NCI-H2107 treated with DMSO at 0.1 percent for 48 hours (cell line): Measurements from ENCODE around the gene XIST.
"Not testable (repeated sequence)": the region's sequence is repeated elsewhere in the genome, so short reads cannot be mapped to it uniquely, and the experiment has no call there.

Experiments used
- DNase-seq: peaks from one replicate; lab custom pipeline; 2025; ENCODE audit not compliant: unreplicated experiment; lab: John Stamatoyannopoulos, UW

The XIST gene

DNA sequence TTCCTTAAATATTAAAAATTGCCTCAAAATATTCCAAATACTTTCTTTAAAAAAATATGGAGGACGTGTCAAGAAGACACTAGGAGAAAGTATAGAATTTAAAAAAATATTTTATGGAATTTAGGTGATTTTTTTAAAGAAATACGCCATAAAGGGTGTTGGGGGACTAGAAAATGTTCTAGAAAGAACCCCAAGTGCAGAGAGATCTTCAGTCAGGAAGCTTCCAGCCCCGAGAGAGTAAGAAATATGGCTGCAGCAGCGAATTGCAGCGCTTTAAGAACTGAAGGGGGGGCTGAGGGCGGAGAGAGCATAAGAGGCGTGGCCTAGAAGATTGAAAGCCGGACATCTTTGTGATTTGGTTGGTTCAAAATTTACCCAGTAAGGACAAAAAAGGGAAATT is at the start of gene XIST:
TSS of gene XIST (minus strand) at position 248 of the 400 bp plus-strand sequence.
- no peak for DNase-seq

DNA sequence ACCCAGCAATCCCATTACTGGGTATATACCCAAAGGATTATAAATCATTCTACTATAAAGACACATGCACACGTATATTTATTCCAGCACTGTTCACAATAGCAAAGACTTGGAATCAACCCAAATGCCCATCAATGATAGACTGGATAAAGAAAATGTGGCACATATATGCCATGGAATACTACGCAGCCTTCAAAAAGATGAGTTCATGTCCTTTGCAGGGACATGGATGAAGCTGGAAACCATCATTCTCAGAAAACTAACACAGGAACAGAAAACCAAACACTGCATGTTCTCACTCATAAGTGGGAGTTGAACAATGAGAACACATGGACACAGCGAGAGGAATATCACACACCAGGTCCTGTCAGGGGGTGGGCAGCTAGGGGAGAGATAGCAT is 45.8 kb upstream of the XIST start:
- not testable (repeated sequence) for DNase-seq

DNA sequence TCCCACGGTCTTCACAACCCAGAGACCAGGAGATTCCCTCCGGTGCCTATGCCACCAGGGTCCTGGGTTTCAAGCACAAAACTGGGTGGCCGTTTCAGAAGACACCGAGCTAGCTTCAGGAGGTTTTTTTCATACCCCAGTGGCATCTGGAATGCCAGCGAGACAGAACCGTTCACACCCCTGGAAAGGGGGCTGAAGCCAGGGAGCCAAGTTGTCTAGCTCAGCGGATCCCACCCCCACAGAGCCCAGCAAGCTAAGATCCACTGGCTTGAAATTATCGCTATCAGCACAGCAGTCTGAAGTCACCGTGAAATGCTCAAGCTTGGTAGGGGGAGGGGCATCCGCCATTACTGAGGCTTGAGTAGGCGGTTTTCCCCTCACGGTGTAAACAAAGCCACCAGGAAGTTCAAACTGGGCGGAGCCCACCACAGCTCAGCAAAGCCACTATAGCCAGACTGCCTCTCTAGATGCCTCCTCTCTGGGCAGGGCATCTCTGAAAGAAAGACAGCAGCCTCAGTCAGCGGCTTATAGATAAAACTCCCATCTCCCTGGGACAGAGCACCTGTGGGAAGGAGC is 40.1 kb upstream of the XIST start:
- not testable (repeated sequence) for DNase-seq

DNA sequence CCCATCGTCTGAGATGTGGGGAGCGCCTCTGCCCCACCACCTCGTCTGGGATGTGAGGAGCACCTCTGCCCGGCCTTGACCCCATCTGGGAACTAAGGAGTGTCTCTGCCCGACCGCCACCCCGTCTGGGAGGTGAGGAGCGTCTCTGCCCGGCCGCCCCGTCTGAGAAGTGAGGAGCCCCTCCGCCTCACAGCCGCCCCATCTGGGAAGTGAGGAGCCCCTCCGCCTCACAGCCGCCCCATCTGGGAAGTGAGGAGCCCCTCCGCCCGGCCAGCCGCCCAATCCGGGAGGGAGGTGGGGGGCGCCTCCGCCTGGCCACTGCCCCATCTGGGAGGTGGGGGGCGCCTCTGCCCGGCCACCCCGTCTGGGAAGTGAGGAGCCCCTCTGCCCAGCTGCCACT is 29.7 kb upstream of the XIST start:
- DNase-seq = not testable (repeated sequence)

DNA sequence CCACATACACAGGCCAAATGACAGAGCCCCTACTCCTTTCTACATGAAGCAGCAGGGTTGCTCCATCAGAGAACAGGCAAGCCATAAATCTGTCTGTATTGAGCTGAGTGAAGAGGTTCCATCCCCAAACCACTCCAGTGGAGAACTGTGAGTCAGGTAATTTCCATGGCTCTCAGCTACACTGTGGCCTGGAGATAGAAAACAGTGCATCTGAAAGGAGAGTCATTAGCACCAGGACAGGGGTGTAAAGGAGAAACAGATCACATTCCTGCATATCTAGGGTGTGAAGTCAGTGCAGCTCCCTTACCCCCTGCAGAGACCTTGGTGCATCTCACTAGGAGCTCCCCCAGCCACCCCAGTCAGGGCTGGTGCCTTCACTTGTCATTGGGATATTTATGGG is 25.2 kb upstream of the XIST start:
- no peak for DNase-seq

DNA sequence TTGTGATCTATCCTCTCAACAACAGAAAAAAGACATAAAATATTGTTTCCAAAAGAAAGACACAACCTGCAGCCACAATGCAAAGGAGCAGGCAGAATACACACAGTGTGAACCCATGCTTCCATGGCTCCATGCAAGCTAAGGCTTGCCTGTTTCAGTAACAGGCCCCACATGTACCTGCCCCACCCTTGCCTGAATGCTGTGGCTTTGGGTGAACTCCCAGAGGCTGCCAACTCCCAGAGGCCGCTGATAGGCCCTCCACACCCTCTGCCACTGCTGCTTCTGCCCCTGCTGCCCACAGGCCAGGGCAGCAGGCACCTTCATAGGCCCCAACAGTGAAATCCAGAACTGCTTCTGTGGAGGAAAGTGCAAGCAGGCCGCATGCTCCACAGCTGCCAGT is 24.4 kb upstream of the XIST start:
- DNase-seq = no peak

DNA sequence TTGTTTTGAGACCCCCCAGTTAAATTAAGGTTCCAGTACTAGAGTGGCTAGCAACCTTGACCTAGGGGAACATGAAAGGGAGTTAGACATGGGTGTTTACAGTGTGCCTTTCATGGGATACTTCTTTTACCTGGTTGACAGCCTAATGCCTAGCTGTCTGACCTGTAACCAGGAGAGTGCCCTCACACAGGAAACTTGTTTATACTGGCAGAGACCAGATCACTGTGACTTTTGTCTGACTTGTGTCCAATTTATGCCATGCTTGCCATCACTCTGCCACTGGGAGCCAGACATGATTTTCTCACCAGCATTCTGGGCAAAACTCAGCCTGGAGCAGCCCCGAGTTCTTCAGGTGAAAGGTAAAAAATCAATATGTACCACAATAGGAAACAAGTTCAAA is 16.4 kb upstream of the XIST start:
- no peak for DNase-seq

DNA sequence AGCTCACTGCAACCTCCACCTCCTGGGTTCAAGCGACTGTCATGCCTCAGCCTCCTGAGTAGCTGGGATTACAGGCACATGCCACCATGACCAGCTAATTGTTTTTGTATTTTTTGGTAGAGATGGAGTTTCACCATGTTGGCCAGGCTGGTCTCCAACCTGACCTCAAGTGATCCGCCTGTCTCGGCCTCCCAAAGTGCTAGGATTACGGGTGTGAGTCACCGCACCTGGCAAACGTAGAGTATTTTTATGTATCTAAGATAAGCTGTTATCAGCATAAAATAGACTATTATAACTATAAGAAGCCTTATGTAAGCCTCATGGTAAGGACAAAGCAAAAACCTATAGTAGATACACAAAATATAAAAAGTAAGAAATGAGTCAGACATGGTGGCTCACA is 14.6 kb upstream of the XIST start:
- no peak for DNase-seq

DNA sequence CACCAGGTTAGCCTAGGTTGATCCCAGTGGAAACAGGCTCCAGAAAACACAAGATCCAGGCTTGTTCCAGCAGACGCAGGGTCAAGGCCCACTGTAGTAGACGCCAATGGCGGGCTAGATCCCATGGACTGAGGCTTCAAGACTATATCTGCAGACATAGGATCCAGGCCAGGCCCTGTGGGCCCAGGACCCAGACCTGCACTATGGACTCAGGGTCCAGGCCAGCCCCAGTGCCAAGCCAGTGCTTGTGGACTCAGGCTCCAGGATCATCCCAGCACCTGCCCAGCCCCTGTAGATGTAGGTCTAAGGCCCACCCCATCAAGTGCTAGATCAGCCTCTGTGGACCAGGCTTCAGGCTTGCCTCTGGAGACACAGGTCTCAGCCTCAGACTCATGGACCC is 11.3 kb upstream of the XIST start:
- no peak for DNase-seq

DNA sequence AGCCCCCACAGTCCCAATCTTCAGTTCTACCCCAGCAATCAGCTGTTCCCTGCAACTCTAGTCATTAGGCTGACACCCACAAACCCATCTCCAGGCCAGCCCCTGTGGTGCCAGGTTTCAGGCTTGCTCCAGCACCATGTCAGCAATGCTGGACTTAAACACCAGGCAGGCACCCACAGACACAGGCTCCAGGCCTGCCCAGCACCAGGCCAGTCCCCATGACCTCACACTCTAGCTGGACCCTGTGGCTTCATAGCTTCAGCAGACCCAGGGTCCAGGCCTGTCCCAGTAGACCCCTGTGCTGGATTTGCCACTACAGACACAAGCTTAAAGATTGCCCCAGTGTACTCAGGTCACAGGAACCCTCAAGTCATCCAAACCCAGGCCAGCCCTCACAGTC is 10.8 kb upstream of the XIST start:
- DNase-seq = no peak

DNA sequence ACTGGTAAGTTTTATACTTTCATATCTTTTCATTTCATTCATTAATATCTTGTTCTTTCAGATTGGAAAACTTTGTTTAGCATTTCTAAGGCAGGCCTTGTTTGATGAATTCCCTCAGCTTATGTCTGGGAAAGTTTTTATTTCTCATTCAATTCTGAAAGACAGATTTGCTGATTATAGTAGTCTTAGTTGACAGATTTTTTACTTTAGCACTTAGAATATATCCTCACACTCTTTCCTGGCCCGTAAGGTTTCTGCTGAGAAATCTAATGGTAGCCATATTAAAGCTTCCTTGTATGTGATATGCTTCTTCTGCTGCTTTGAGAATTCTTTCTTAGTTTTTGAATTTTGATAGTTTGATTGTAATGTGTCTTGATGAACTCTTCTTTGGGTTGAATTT is 7.1 kb upstream of the XIST start:
- DNase-seq = no peak

DNA sequence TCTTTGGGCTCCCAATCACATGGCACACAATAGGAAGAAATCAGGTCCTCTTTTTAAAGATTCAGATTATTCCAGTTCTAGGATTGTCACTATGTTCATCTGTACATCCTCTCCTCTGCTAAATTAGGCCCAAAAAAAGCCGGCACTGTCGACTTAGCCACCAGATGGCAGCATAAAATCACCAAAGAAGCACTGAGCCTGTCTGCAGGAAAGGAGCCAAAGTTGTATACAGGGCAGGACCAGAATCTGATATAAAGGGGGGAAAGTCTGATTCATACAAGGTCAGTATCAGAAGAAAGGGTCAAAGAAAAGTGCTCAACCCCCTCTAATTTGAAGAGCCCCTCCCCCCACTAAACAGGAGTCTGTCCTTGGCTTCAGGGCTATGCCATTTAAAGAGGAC is 3.0 kb upstream of the XIST start:
- DNase-seq = peak; percentile 46

DNA sequence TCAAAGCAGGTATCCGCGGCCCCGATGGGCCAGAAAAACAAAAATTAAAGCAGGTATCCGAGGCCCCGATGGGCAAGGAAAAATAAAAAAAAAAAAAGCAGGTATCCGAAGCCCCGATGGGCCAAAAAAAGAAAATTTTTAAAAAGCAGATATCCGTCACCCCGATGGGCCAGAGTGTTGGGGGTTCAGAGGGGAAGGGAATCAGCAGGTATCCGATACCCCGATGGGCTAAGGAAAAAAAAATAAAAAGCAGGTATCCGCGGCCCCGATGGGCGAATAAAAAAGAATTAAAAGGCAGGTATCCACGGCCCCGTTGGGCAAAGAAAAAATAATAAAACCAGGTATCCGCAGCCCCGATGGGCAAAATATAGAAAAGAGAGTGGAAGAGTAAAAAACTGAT is 492 bp downstream of the XIST start:
- no peak for DNase-seq

DNA sequence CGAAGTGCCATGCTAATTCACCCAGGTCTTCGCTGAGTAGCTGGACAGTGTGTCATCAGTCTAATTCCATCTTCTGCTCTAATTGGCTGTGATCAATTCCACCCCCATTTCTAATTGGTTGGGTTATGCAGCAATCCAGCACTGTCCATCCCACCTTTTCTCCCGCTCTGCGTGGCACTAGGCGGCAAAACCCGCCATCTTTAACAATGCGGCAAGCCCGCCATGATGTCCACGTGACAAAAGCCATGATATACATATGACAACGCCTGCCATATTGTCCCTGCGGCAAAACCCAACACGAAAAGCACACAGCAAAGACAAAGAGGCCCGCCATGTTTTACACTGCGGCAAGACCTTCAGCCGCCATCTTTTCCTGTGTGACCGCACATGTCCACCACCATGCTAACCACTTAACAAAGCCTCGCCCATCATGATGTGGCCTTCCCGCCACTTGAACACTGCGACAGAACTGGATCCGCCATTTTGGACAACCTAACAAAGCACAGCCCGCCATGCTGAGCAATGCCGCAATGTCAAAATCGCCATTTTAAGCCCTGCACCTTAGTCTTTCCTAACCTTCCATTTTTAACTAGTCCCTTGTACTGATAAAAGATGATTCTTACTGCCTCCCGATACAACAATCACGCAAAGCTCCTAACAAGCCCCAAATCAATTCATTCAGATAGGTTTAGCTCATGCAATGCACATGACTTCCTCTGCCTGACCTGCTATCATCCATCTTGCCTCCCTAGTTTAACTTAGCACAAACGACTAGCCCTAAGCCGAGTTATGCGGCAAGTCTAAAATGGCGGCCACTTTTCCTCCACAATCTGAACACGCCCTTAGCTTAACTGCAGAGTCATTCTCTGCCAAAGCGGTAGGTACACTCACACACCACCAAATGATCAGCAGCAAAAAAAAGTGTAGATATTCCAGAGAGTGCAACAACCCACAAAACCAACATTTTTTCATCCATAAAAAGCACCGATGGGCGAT is 1.2 kb downstream of the XIST start:
- DNase-seq = no peak

DNA sequence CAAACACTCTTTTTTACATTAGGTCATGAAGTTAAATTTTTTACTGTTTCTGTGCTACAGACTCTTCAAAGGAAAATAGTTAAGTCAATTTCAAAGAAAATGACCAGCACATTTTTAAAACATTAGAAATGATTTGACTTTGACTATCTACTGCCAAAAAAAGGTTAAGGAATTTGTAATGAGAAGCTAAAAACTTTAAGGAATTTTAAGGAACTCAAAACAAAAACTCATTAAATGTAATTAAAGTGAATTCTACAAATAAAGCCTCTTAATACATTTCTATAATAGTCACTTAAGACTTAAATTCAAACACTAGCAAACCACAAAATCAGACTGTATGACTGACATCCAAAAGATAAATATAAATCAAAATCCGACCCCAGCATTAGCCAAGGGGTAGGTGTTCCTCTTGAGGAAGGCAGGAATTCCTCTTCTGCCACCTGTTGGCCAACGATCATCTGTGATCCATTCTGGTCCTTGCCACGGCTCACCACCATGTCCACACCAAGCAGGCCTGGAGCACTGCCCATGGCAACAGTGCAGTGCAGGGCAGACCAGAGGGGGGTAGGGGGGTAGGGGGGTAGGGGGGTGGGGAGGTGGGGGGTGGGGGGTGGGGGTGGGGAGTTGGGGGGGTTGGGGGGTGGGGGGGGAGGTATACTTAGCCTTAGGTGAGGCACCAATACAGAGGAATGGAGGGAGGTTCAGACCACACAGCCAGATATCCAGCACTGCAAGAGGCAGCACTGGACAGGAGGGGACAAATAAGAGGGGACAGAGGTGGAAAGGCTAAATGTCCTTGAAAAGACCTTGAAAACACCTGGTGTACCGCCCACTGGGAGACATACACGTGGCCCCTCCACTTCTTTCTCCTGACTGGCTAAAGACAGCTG is 2.1 kb downstream of the XIST start:
- DNase-seq = no peak

DNA sequence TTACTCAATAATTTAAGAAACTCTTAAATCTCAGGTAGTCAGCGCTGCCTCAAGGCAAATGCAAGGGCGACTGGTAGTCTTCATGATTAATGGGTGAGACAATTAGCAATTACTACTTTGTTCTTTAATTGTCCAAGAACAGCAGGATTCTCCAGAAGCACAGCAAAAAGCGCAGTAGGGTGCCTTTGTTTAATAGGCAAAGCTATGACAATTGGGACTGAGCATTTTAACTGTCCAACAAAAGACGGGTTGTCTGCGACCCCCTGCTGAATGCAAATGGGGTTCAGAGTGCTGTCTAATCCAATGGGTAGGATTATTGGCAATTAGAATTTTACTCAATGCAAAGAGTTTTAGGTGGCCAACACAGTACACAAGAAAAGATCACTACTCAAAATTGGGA is 3.4 kb downstream of the XIST start:
- DNase-seq = no peak

DNA sequence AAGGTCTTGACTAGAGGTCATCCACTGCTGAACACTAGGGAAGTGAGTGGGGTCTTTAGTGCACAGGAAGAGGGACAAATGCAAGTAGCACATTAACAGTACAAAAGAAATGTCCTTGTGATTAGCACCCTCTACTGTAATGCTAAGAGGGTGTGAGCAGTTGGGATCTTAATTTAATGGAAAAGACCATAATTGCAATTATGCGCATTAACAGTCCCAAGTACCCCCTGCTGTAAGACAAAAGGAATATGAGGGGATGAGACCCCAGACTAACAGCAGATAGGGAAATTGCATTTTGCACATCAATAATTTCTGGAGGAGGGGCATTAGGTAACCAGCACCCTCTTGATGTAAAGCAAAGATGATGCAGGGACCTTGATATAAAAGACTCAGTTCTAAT is 4.5 kb downstream of the XIST start:
- no peak for DNase-seq

DNA sequence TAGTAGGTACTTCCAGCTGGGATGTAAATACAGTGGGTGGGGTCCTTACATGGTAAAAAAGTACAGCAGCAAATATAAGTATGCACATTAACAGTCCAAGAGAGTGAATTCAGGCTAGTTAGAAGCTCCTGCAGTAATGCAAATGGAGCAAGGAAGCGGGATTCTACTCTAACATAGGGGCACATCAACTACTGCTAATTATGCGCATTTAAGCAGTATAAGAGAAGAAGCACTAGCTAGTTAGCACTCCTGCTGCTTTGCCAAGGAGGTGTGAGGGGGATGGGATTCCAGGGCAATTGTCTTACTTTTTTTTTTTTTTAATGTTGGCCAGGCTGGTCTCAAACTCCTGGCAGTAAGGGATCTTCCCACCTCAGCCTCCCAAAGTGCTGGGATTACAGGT is 5.4 kb downstream of the XIST start:
- no peak for DNase-seq

DNA sequence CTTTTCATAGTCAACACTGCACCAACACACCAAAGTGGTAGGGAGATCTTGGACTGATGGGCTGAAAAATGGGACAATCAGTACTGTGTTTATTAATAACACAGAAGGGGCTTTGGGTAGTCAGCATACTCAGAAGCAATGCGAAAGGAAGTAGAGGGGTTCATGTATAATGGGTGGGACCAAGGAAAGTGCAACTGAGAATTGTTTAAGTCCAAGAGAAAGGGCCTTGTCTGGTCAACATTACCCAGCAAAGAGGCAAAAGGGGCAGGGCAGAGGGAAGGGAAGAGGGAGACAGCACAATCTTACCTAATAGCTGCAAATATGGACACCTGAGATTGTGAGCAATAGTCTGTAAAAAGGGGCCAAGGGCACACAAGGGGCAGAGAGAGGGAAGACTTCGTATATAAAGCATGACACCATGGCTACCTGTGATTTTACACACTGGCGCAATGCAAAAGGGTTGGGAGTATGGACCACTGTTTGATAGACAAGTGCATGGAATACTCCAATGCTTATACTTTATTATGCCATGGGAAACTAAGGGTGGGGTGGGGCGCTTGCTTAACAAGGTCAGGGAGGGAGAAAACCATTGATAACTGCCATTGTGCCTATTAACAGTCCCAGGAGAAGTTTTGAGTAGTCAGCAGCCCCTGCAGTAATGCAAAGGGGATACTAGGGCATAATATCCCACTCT is 9.8 kb downstream of the XIST start:
- DNase-seq = no peak

DNA sequence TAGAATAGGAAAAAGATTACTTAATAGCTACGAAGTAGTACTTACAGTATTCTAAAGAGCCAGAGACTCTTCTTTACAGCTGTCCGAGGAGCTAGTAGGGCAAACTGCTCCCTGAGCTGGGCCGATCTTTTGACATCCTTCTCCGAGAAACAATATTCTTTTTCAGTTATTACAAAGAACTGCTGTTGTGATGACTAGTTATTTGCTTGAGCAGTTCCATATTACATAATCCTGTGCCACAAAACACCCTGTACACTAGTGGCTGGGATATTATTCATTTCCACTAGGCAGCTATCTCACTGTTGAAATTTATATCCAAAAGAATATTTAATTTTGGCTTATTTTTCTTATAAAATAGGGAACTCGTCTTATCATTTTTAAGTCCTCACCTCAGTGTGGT is 11.2 kb downstream of the XIST start:
- no peak for DNase-seq
